ENCODE results near the gene FARS2. TPM values are rescaled to one million over a fixed set of nuclear protein-coding genes. Genes with fewer than 3 reads are reported as not detected.

FARS2 gene
- total and polyA plus RNA-seq, 2 donors (not counting 1 experiment from before 2014, with no cell fraction given): 11.0 to 18.5 TPM

- Histone ChIP-seq H3K27ac (ENCODE audit: insufficient read depth, low read length) (no peak overlapping the region), H3K9me3 (ENCODE audit: control insufficient read depth, insufficient read depth, low read depth, low read length) (no peaks in the 10 kb centered on the region), H3K4me3 (replicated peaks in 1 of 4; ENCODE audit: control extremely low read depth in 1 of 4, insufficient read depth in 1 of 4, low read depth in 3 of 4, low read length in 4 of 4) (no peak overlapping the region), H3K9ac (ENCODE audit: insufficient read depth, low read length) (no peak overlapping the region), H3K79me2 (ENCODE audit: control insufficient read depth, insufficient read depth, low read length) (no peaks in the 10 kb centered on the region), H3K36me3 (ENCODE audit: control insufficient read depth, insufficient read depth, low read length) (no peaks in the 10 kb centered on the region), H2AFZ (ENCODE audit: low read length) (no peak overlapping the region), H4K20me1 (ENCODE audit: control insufficient read depth, extremely low read depth, insufficient read depth, low read length) (no peaks in the 10 kb centered on the region), H3K4me2 (ENCODE audit: extremely low read depth, insufficient read depth, low read length) (no peak overlapping the region), H3K4me1 (ENCODE audit: control insufficient read depth, extremely low read depth, insufficient read depth, low read length) (no peaks in the 10 kb centered on the region), H3K27me3 (ENCODE audit: control insufficient read depth, insufficient read depth, low read length) (no peaks in the 10 kb centered on the region)
- TF ChIP-seq CTCF (conservative IDR thresholded peaks at IDR 0.05 in 1 of 2, IDR thresholded peaks at IDR 0.05 in 1 of 2; ENCODE audit: low read depth in 1 of 2, low read length in 2 of 2) (no peak), EZH2 (IDR thresholded peaks at IDR 0.05; ENCODE audit: low read length, missing control alignments) (no peak)
- no peak for DNase-seq (ENCODE audit: low read depth in 2 of 2)
Observed at GRCh38 chr6:5662797-5663196, 401.5 kb downstream of the FARS2 start.

GRCh38 chr6:5663259-5663658 is 401.9 kb downstream of the FARS2 start:
- Histone ChIP-seq H3K4me3 (replicated peaks in 1 of 4; ENCODE audit: control extremely low read depth in 1 of 4, insufficient read depth in 1 of 4, low read depth in 3 of 4, low read length in 4 of 4) (no peak overlapping the region), H4K20me1 (ENCODE audit: control insufficient read depth, extremely low read depth, insufficient read depth, low read length) (no peaks in the 10 kb centered on the region), H3K79me2 (ENCODE audit: control insufficient read depth, insufficient read depth, low read length) (no peaks in the 10 kb centered on the region), H3K9me3 (ENCODE audit: control insufficient read depth, insufficient read depth, low read depth, low read length) (no peaks in the 10 kb centered on the region), H3K9ac (ENCODE audit: insufficient read depth, low read length) (no peak overlapping the region), H2AFZ (ENCODE audit: low read length) (no peak overlapping the region), H3K4me1 (ENCODE audit: control insufficient read depth, extremely low read depth, insufficient read depth, low read length) (no peaks in the 10 kb centered on the region), H3K27me3 (ENCODE audit: control insufficient read depth, insufficient read depth, low read length) (no peaks in the 10 kb centered on the region), H3K4me2 (ENCODE audit: extremely low read depth, insufficient read depth, low read length) (no peak overlapping the region), H3K36me3 (ENCODE audit: control insufficient read depth, insufficient read depth, low read length) (no peaks in the 10 kb centered on the region), H3K27ac (ENCODE audit: insufficient read depth, low read length) (no peak overlapping the region)
- TF ChIP-seq CTCF (conservative IDR thresholded peaks at IDR 0.05 in 1 of 2, IDR thresholded peaks at IDR 0.05 in 1 of 2; ENCODE audit: low read depth in 1 of 2, low read length in 2 of 2): no peak
- TF ChIP-seq EZH2 (IDR thresholded peaks at IDR 0.05; ENCODE audit: low read length, missing control alignments): no peak
- DNase-seq (ENCODE audit: low read depth in 2 of 2): peak in 1 of 2 donors; percentile 9

GRCh38 chr6:5663739-5664138 is 402.4 kb downstream of the FARS2 start:
- H3K4me1 ChIP-seq (ENCODE audit: control insufficient read depth, extremely low read depth, insufficient read depth, low read length): no peaks in the 10 kb centered on the region
- no peak for TF ChIP-seq CTCF (conservative IDR thresholded peaks at IDR 0.05 in 1 of 2, IDR thresholded peaks at IDR 0.05 in 1 of 2; ENCODE audit: low read depth in 1 of 2, low read length in 2 of 2)
- TF ChIP-seq EZH2 (IDR thresholded peaks at IDR 0.05; ENCODE audit: low read length, missing control alignments): no peak
- H3K9me3 ChIP-seq (ENCODE audit: control insufficient read depth, insufficient read depth, low read depth, low read length): no peaks in the 10 kb centered on the region
- H3K27ac ChIP-seq (ENCODE audit: insufficient read depth, low read length): no peak overlapping the region
- no peaks in the 10 kb centered on the region for H3K36me3 ChIP-seq (ENCODE audit: control insufficient read depth, insufficient read depth, low read length)
- no peak overlapping the region for H2AFZ ChIP-seq (ENCODE audit: low read length)
- H3K79me2 ChIP-seq (ENCODE audit: control insufficient read depth, insufficient read depth, low read length): no peaks in the 10 kb centered on the region
- H3K4me3 ChIP-seq (replicated peaks in 1 of 4; ENCODE audit: control extremely low read depth in 1 of 4, insufficient read depth in 1 of 4, low read depth in 3 of 4, low read length in 4 of 4): no peak overlapping the region
- H3K4me2 ChIP-seq (ENCODE audit: extremely low read depth, insufficient read depth, low read length): no peak overlapping the region
- no peak for DNase-seq (ENCODE audit: low read depth in 2 of 2)
- H4K20me1 ChIP-seq (ENCODE audit: control insufficient read depth, extremely low read depth, insufficient read depth, low read length): no peaks in the 10 kb centered on the region
- no peak overlapping the region for H3K9ac ChIP-seq (ENCODE audit: insufficient read depth, low read length)
- H3K27me3 ChIP-seq (ENCODE audit: control insufficient read depth, insufficient read depth, low read length): no peaks in the 10 kb centered on the region

All from fibroblast of lung (primary cell).